Keratinocyte (primary cell): ENCODE data around the gene RAD9A. TPM values are rescaled to one million over a fixed set of nuclear protein-coding genes. Genes with fewer than 3 reads are reported as not detected.
"Not testable (repeated sequence)": the region's sequence is repeated elsewhere in the genome, so short reads cannot be mapped to it uniquely, and the experiment has no call there.

Experiments
- DNase-seq: peaks from one replicate; pipeline ENCODE4 v3.0.0-alpha.2; 2011; ENCODE audit warnings: low read depth, missing footprints, low spot score
- FAIRE-seq: peaks from 2 replicates; lab custom pipeline; 2011; peaks lifted over from hg19 to GRCh38; lab: Jason Lieb, UNC
- H2AFZ ChIP-seq: 2 replicates; pipeline ENCODE4 v1.6.0; 2012; ENCODE audit warnings: low read length, control low read depth, inconsistent platforms; ENCODE audit not compliant: control insufficient read depth
- H3K27ac ChIP-seq: 2 replicates; pipeline ENCODE4 v1.5.1; 2011; ENCODE audit warnings: low read length; ENCODE audit not compliant: control insufficient read depth, insufficient read depth
- H3K27me3 ChIP-seq: 3 replicates; pipeline ENCODE4 v1.6.0; 2011; ENCODE audit warnings: low read length; ENCODE audit not compliant: control insufficient read depth, insufficient read depth; ENCODE audit errors: extremely low read depth
- H3K36me3 ChIP-seq, 2 experiments: 2 replicates in 1 of 2; 3 replicates in 1 of 2; pipeline ENCODE4 v1.5.1; 2011; ENCODE audit warnings: low read length in 2 of 2, mild to moderate bottlenecking in 1 of 2; ENCODE audit not compliant: control insufficient read depth in 2 of 2, insufficient read depth in 2 of 2; ENCODE audit errors: extremely low read depth in 1 of 2
- H3K4me1 ChIP-seq: 3 replicates; pipeline ENCODE4 v1.5.1; 2011; ENCODE audit warnings: low read length; ENCODE audit not compliant: control insufficient read depth, insufficient read depth; ENCODE audit errors: extremely low read depth
- H3K4me2 ChIP-seq: 3 replicates; pipeline ENCODE4 v1.6.0; 2011; ENCODE audit warnings: low read depth, low read length; ENCODE audit not compliant: control insufficient read depth, insufficient read depth; ENCODE audit errors: extremely low read depth
- H3K4me3 ChIP-seq, 3 experiments: fragments of 200-600 bp in 1 of 3; sonication (generic) in 1 of 3; 2 replicates in 2 of 3; 3 replicates in 1 of 3; pipeline ENCODE4 v1.5.1; 2011 to 2016; ENCODE audit warnings: low read length in 3 of 3, mild to moderate bottlenecking in 3 of 3, control low read depth in 2 of 3, inconsistent platforms in 1 of 3, low read depth in 1 of 3, mixed read lengths in 1 of 3, mixed run types in 1 of 3, moderate library complexity in 1 of 3; ENCODE audit not compliant: control insufficient read depth in 2 of 3, insufficient read depth in 2 of 3; ENCODE audit errors: extremely low read depth in 1 of 3
- H3K79me2 ChIP-seq: 2 replicates; pipeline ENCODE4 v1.6.0; 2012; ENCODE audit warnings: low read length; ENCODE audit not compliant: control insufficient read depth, insufficient read depth
- H3K9ac ChIP-seq: 3 replicates; pipeline ENCODE4 v1.6.0; 2011; ENCODE audit warnings: low read length; ENCODE audit not compliant: control insufficient read depth, insufficient read depth; ENCODE audit errors: extremely low read depth
- H3K9me1 ChIP-seq: 3 replicates; pipeline ENCODE4 v1.6.0; 2011; ENCODE audit warnings: low read length; ENCODE audit not compliant: control insufficient read depth, insufficient read depth; ENCODE audit errors: extremely low read depth
- H3K9me3 ChIP-seq: 2 replicates; pipeline ENCODE4 v1.5.1; 2012; ENCODE audit warnings: low read depth, low read length; ENCODE audit not compliant: control insufficient read depth
- H4K20me1 ChIP-seq: 3 replicates; pipeline ENCODE4 v1.6.0; 2011; ENCODE audit warnings: low read length; ENCODE audit not compliant: control insufficient read depth, insufficient read depth; ENCODE audit errors: extremely low read depth
- CTCF ChIP-seq, 3 experiments: IDR thresholded peaks in 1 of 3; conservative IDR thresholded peaks in 1 of 3; optimal IDR thresholded peaks in 1 of 3; 2 replicates in 2 of 3; 3 replicates in 1 of 3; pipeline versions ENCODE3 to v1.5.1; 2011; ENCODE audit warnings: low read length in 3 of 3, mild to moderate bottlenecking in 3 of 3, moderate library complexity in 2 of 3, control low read depth in 1 of 3, inconsistent platforms in 1 of 3; ENCODE audit not compliant: insufficient read depth in 2 of 3; ENCODE audit errors: extremely low read depth in 1 of 3
- EZH2 ChIP-seq: IDR thresholded peaks from one replicate; pipeline ENCODE4 v1.6.1; 2012; ENCODE audit warnings: inconsistent platforms, mild to moderate bottlenecking, low read length, moderate library complexity
- dilution Hi-C: fragments of 300-500 bp; cut with MboI; formaldehyde crosslinking; loops from one replicate; pipeline ENCODE4 v1.7.0; 2020; ENCODE audit warnings: low sequenced_read_pairs; ENCODE audit not compliant: extremely low pct_ligation_motif_present
- polyA plus RNA-seq, 5 experiments: library from polyadenylated mRNA; depleted of rRNA in 3 of 5; stranded (reverse) in 3 of 5; stranded (forward) in 1 of 5; unstranded in 1 of 5; fragments of >200 nt; gene quantifications; 1 replicate in 1 of 5; 2 replicates in 3 of 5; 3 replicates in 1 of 5; pipeline versions ENCODE4 v1.2.1 to v1.2.3, GENCODE V29; 2011 to 2012; ENCODE audit warnings: missing spikeins in 2 of 5, low read depth in 1 of 5, low replicate concordance in 1 of 5

RAD9A gene
- polyA plus RNA-seq, 1 donor (not counting 4 experiments of a cell fraction or from before 2014, with no cell fraction given) = 5.7 TPM

GRCh38 chr11:67423891-67424613, 32.3 kb downstream of the RAD9A start:
- Histone ChIP-seq H3K27ac (no peak overlapping the region), H4K20me1 (no peaks in the 10 kb centered on the region), H3K4me3 (no peak overlapping the region), H3K4me1 (peaks cover 21% of the 10 kb centered on the region), H3K27me3 (peaks cover 4% of the 10 kb centered on the region), H3K4me2 (no peak overlapping the region), H3K36me3 (no peaks in the 10 kb centered on the region), H2AFZ (no peak overlapping the region), H3K9me1 (no peaks in the 10 kb centered on the region), H3K9ac (no peak overlapping the region), H3K9me3 (no peaks in the 10 kb centered on the region), H3K79me2 (peaks cover 7% of the 10 kb centered on the region)
- DNase-seq = no peak
- no peak for FAIRE-seq
- dilution Hi-C loops = no loop called here
- no peak for TF ChIP-seq CTCF (optimal IDR thresholded peaks at IDR 0.05 in 1 of 3, IDR thresholded peaks at IDR 0.05 in 1 of 3, conservative IDR thresholded peaks at IDR 0.05 in 1 of 3; ENCODE audit: extremely low read depth in 1 of 3, insufficient read depth in 2 of 3, low read length in 3 of 3)
- TF ChIP-seq EZH2 = no peak

GRCh38 chr11:67427364-67427859, 35.6 kb downstream of the RAD9A start:
- H4K20me1 ChIP-seq, DNase-seq, FAIRE-seq, H3K27me3 ChIP-seq, H3K9me1 ChIP-seq, H3K9me3 ChIP-seq, dilution Hi-C loops: not testable (repeated sequence)
- Histone ChIP-seq H3K4me1 (peaks cover 28% of the 10 kb centered on the region), H3K4me3 (peak overlapping the region; percentile 77 to 98 (median 97)), H3K27ac (peak overlapping the region; percentile 90), H3K36me3 (peaks cover 11 to 20% of the 10 kb centered on the region in 2 experiments), H2AFZ (peak overlapping the region; percentile 99), H3K9ac (peak overlapping the region; percentile 97), H3K79me2 (peaks cover 27% of the 10 kb centered on the region), H3K4me2 (peak overlapping the region; percentile 98)
